Measurements from ENCODE around the gene DLGAP1. TPM values are rescaled to one million over a fixed set of nuclear protein-coding genes. Genes with fewer than 3 reads are reported as not detected.

Gene DLGAP1
- total RNA-seq, 1 experiment from 2014 or later = 23.2 TPM

DNA sequence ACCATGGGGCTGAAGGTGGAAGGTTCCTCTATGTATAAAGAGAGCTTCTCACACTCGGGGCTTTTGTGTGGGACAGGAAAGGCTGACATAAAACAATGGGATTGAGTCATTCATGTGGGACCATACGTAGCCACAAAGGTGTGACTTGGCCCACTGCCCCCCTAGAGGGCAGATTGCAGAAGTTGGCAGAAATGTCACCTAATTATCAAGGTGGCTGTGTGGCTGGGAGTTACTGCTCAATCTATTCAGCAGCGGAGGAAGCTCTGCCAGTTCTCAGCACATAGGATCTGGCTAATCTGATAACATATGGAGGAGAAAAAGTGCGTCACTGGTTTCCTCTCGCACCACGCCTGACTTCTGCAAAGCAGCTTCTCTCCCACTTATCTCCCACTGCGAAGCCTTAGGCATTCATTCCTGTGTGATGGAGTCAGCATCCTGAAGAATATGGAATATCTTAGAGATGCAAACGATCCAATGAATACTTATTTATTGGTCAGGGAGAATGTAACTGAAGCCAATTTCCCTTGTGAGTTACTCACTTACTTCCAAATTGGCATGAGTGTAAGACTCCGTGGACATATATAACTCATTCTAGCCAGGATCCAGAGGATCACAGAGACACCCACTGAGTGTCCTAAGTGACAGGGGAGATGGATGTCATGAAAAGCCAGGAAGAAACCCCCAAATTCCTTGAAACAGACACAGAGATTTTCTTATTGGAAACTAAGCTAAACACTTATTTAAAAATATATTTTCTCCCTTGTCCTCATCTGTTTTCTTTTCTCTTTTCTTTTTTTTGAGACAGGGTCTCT, 660.4 kb downstream of the DLGAP1 start:
- TF ChIP-seq, protein P1, sequence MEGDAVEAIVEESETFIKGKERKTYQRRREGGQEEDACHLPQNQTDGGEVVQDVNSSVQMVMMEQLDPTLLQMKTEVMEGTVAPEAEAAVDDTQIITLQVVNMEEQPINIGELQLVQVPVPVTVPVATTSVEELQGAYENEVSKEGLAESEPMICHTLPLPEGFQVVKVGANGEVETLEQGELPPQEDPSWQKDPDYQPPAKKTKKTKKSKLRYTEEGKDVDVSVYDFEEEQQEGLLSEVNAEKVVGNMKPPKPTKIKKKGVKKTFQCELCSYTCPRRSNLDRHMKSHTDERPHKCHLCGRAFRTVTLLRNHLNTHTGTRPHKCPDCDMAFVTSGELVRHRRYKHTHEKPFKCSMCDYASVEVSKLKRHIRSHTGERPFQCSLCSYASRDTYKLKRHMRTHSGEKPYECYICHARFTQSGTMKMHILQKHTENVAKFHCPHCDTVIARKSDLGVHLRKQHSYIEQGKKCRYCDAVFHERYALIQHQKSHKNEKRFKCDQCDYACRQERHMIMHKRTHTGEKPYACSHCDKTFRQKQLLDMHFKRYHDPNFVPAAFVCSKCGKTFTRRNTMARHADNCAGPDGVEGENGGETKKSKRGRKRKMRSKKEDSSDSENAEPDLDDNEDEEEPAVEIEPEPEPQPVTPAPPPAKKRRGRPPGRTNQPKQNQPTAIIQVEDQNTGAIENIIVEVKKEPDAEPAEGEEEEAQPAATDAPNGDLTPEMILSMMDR (conservative IDR thresholded peaks at IDR 0.05) = no peak
- Histone ChIP-seq H3K79me2 (ENCODE audit: insufficient read depth, low read length) (no peaks in the 10 kb centered on the region), H3K9me3 (ENCODE audit: control insufficient read depth, low read depth, low read length) (no peaks in the 10 kb centered on the region), H3K14ac (ENCODE audit: insufficient read depth, low read length) (no peak overlapping the region), H2AK5ac (ENCODE audit: insufficient read length, low read length) (no peak overlapping the region), H3K18ac (ENCODE audit: insufficient read length, low read depth, low read length) (no peak overlapping the region), H3K27me3 (ENCODE audit: insufficient read depth, low read length) (no peaks in the 10 kb centered on the region), H3K27ac (ENCODE audit: insufficient read length, low read depth, low read length) (no peak overlapping the region), H3K23me2 (ENCODE audit: insufficient read length, low read depth, low read length, poor library complexity, severe bottlenecking) (no peaks in the 10 kb centered on the region), H2BK15ac (ENCODE audit: low read depth, low read length) (no peak overlapping the region; the same call in 1 of the 2 replicates), H3K9ac (ENCODE audit: extremely low read depth, insufficient read length, low read length) (no peak overlapping the region), H2BK12ac (ENCODE audit: insufficient read length, low read depth, low read length) (no peak overlapping the region), H2AFZ (ENCODE audit: low read length) (no peak overlapping the region), H4K5ac (ENCODE audit: insufficient read length, low read depth, low read length) (no peak overlapping the region), H3K79me1 (ENCODE audit: insufficient read depth, low read depth, low read length, poor library complexity, severe bottlenecking) (no peaks in the 10 kb centered on the region), H3T11ph (ENCODE audit: low read length) (no peak overlapping the region), H2BK5ac (ENCODE audit: insufficient read length, low read length) (no peak overlapping the region), H2BK20ac (ENCODE audit: low read depth, low read length, poor library complexity, severe bottlenecking) (no peak overlapping the region), H4K20me1 (ENCODE audit: control insufficient read depth, insufficient read depth, insufficient read length) (no peaks in the 10 kb centered on the region), H3K56ac (ENCODE audit: insufficient read length, low read depth, low read length) (no peak overlapping the region), H4K8ac (replicated peaks; ENCODE audit: insufficient read length, low read depth, low read length) (no peak overlapping the region), H3K4ac (ENCODE audit: low read depth, low read length) (no peak overlapping the region), H4K91ac (ENCODE audit: insufficient read length, low read depth, low read length) (no peak overlapping the region), H3K23ac (ENCODE audit: insufficient read length, low read depth, low read length) (no peak overlapping the region), H3K4me2 (ENCODE audit: insufficient read depth, insufficient read length, low read length) (no peak overlapping the region), H2BK120ac (ENCODE audit: low read depth, low read length, poor library complexity, severe bottlenecking) (no peak overlapping the region), H3K4me1 (ENCODE audit: insufficient read depth, low read length) (no peaks in the 10 kb centered on the region)
- Mint-ChIP-seq H3K4me1 (peaks cover 10 to 12% of the 10 kb centered on the region in 2 experiments; a peak in 3 of 4 replicates), H3K9me3 (no peaks in the 10 kb centered on the region), H3K27me3 (ENCODE audit: low read depth) (peaks cover 3% of the 10 kb centered on the region; the same call in 1 of the 2 replicates), H3K27ac (peak overlapping the region in 1 of 3 experiments; percentile 19; a peak in 1 of 7 replicates), H3K36me3 (ENCODE audit: insufficient read depth in 1 of 3, low read depth in 3 of 3) (no peaks in the 10 kb centered on the region; a peak in 1 of 7 replicates), H3K4me3 (no peak overlapping the region)
- WGBS (ENCODE audit: extremely low coverage, insufficient read length, low lambda C conversion rate) = no CpG with 5 or more reads among the region's 9 CpGs
- DNase-seq = no peak
